Measurements from ENCODE around the gene AGK. TPM values are rescaled to one million over a fixed set of nuclear protein-coding genes. Genes with fewer than 3 reads are reported as not detected.
"Not testable (repeated sequence)": the region's sequence is repeated elsewhere in the genome, so short reads cannot be mapped to it uniquely, and the experiment has no call there.

The AGK gene
- polyA plus RNA-seq, 2 of the 4 experiments (the other 2 are of a cell fraction): 29.6 to 63.5 TPM

GRCh38 chr7:141686670-141687069 is 135.5 kb downstream of the AGK start:
- Histone ChIP-seq H3K4me2 (no peak overlapping the region), H3K4me1 (no peaks in the 10 kb centered on the region), H3K9me3 (no peaks in the 10 kb centered on the region), H3K27ac (no peak overlapping the region), H3K4me3 (no peak overlapping the region)
- DNase-seq (ENCODE audit: low read depth in 1 of 2, low spot score in 1 of 2) (no peak), FAIRE-seq (no peak), ATAC-seq (no peak)
- 90% methylated on average over 6 of the region's 6 CpGs for WGBS (ENCODE audit: missing lambda C conversion rate)
- ChIA-PET POLR2A (no interaction called here), CTCF (interaction anchor here (0.8 to 1.4 kb wide), 4 partner anchors 15 to 52 kb away, joined by 3 to 4 read pairs (median 3); partner anchors contain the start of genes DENND11 and SSBP1)
- TF ChIP-seq CBX8 (IDR thresholded peaks at IDR 0.05): no peak
- no peak for TF ChIP-seq USF2 (IDR thresholded peaks at IDR 0.05)
- no peak for TF ChIP-seq SMC3 (IDR thresholded peaks at IDR 0.05)
- no peak for TF ChIP-seq RFX5 (IDR thresholded peaks at IDR 0.05)
- no peak for TF ChIP-seq NPAS2 (CRISPR knock-in tag; IDR thresholded peaks at IDR 0.05; ENCODE audit: borderline replicate concordance)
- TF ChIP-seq ZFP36 (IDR thresholded peaks at IDR 0.05; ENCODE audit: borderline replicate concordance, partially characterized antibody): no peak

GRCh38 chr7:141688043-141688442 is 136.8 kb downstream of the AGK start:
- FAIRE-seq (no peak), DNase-seq (ENCODE audit: low read depth in 1 of 2, low spot score in 1 of 2) (no peak), ATAC-seq (no peak)
- Histone ChIP-seq H3K9me3 (no peaks in the 10 kb centered on the region), H3K27ac (no peak overlapping the region), H3K4me1 (0 out of 3 replicates have a peak, but pooled peaks cover under 1% of the 10 kb centered on the region), H3K4me3 (no peak overlapping the region), H3K4me2 (no peak overlapping the region)
- ChIA-PET POLR2A (no interaction called here), CTCF (interaction anchor here (1.0 to 1.4 kb wide), 3 partner anchors 33 to 98 kb away, joined by 3 to 6 read pairs (median 4); partner anchors contain the start of gene SSBP1)
- TF ChIP-seq CHD2 (IDR thresholded peaks at IDR 0.05; ENCODE audit: low read length, partially characterized antibody): no peak
- no peak for TF ChIP-seq HMGXB4 (CRISPR knock-in tag; IDR thresholded peaks at IDR 0.05; ENCODE audit: borderline replicate concordance)
- TF ChIP-seq CBX8 (IDR thresholded peaks at IDR 0.05): no peak
- no peak for TF ChIP-seq ZSCAN20 (CRISPR knock-in tag; IDR thresholded peaks at IDR 0.05)
- no peak for TF ChIP-seq FOSB (CRISPR knock-in tag; IDR thresholded peaks at IDR 0.05)
- no peak for TF ChIP-seq SMC3 (IDR thresholded peaks at IDR 0.05)
- TF ChIP-seq ESRRA (IDR thresholded peaks at IDR 0.05; ENCODE audit: borderline replicate concordance, low read length): no peak
- TF ChIP-seq BHLHE40 (IDR thresholded peaks at IDR 0.05; ENCODE audit: low read depth, low read length): no peak
- no peak for TF ChIP-seq ZFP36 (IDR thresholded peaks at IDR 0.05; ENCODE audit: borderline replicate concordance, partially characterized antibody)
- TF ChIP-seq CHD4 (IDR thresholded peaks at IDR 0.05; ENCODE audit: borderline replicate concordance): no peak
- TF ChIP-seq EHF (CRISPR knock-in tag; IDR thresholded peaks at IDR 0.05): no peak
- TF ChIP-seq POLR2A (IDR thresholded peaks at IDR 0.05; ENCODE audit: low read length): no peak
- 96% methylated on average over 5 of the region's 5 CpGs for WGBS (ENCODE audit: missing lambda C conversion rate)

GRCh38 chr7:141689072-141689825 is 138.0 kb downstream of the AGK start:
- WGBS (ENCODE audit: missing lambda C conversion rate): 95% methylated on average over 3 of the region's 3 CpGs
- H3K4me2 ChIP-seq; H3K9me3 ChIP-seq; DNase-seq (ENCODE audit: low read depth in 1 of 2, low spot score in 1 of 2); H3K4me1 ChIP-seq; H3K27ac ChIP-seq; ATAC-seq; POLR2A ChIA-PET; FAIRE-seq; H3K4me3 ChIP-seq: not testable (repeated sequence)
- CTCF ChIA-PET: interaction anchor here (1.0 to 1.4 kb wide), 3 partner anchors 34 to 97 kb away, joined by 3 to 6 read pairs (median 4); partner anchors contain the start of gene SSBP1

GRCh38 chr7:141691540-141691939 is 140.3 kb downstream of the AGK start:
- Histone ChIP-seq H3K4me3 (no peak overlapping the region), H3K9me3 (no peaks in the 10 kb centered on the region), H3K27ac (no peak overlapping the region), H3K4me2 (no peak overlapping the region), H3K4me1 (peaks cover 24% of the 10 kb centered on the region)
- no peak for TF ChIP-seq RFX5 (IDR thresholded peaks at IDR 0.05)
- no peak for TF ChIP-seq HMGXB4 (CRISPR knock-in tag; IDR thresholded peaks at IDR 0.05; ENCODE audit: borderline replicate concordance)
- TF ChIP-seq KDM5A (IDR thresholded peaks at IDR 0.05): no peak
- no peak for TF ChIP-seq SMC3 (IDR thresholded peaks at IDR 0.05)
- TF ChIP-seq NPAS2 (CRISPR knock-in tag; IDR thresholded peaks at IDR 0.05; ENCODE audit: borderline replicate concordance): no peak
- no peak for TF ChIP-seq BHLHE40 (IDR thresholded peaks at IDR 0.05; ENCODE audit: low read depth, low read length)
- no peak for TF ChIP-seq E2F6 (IDR thresholded peaks at IDR 0.05; ENCODE audit: borderline replicate concordance, low read depth)
- TF ChIP-seq MAZ (IDR thresholded peaks at IDR 0.05; ENCODE audit: borderline replicate concordance, low read depth, low read length): no peak
- no peak for TF ChIP-seq MYC (IDR thresholded peaks at IDR 0.05; ENCODE audit: borderline replicate concordance, low read length)
- TF ChIP-seq RNF2 (IDR thresholded peaks at IDR 0.05; ENCODE audit: borderline replicate concordance, low read depth): no peak
- no peak for TF ChIP-seq CBX8 (IDR thresholded peaks at IDR 0.05)
- CTCF ChIA-PET: no interaction called here
- ATAC-seq: no peak
- WGBS (ENCODE audit: missing lambda C conversion rate): 90% methylated on average over 3 of the region's 3 CpGs
- no peak for FAIRE-seq
- POLR2A ChIA-PET: no interaction called here
- no peak for DNase-seq (ENCODE audit: low read depth in 1 of 2, low spot score in 1 of 2)

Measured in A549 (cell line).